ENCODE measurements around the gene METTL23. TPM values are rescaled to one million over a fixed set of nuclear protein-coding genes. Genes with fewer than 3 reads are reported as not detected.

The METTL23 gene
- total and polyA plus RNA-seq, 2 experiments from 2014 or later, result 41.6 to 55.9 TPM

GRCh38 chr17:76740329-76741118, 13.9 kb downstream of the METTL23 start (continued):
- TF ChIP-seq CTCF (conservative IDR thresholded peaks at IDR 0.05; ENCODE audit: low read depth in 2 of 2), result no peak
- TF ChIP-seq ZNF331 (CRISPR knock-in tag; IDR thresholded peaks at IDR 0.05; ENCODE audit: low read depth), result no peak
- TF ChIP-seq JUNB (IDR thresholded peaks at IDR 0.05; ENCODE audit: unreplicated experiment), result no peak
- TF ChIP-seq STAT1 (IDR thresholded peaks at IDR 0.05; ENCODE audit: unreplicated experiment), result no peak
- TF ChIP-seq NANOG (IDR thresholded peaks at IDR 0.05; ENCODE audit: borderline replicate concordance), result no peak

- H3F3A ChIP-seq (replicated peaks; ENCODE audit: low read depth), result no peaks in the 10 kb centered on the region
- H3K4me3 ChIP-seq, result no peak overlapping the region
- H3K4me2 ChIP-seq, result no peak overlapping the region
- peaks cover 5% of the 10 kb centered on the region; the same call in 1 of the 2 replicates for H3K4me1 ChIP-seq (ENCODE audit: insufficient read depth)
- no peaks in the 10 kb centered on the region for H3K9me2 ChIP-seq (ENCODE audit: insufficient read depth)
- no peaks in the 10 kb centered on the region; the same call in 2 of the 3 replicates for H3K9me3 Mint-ChIP-seq
- DNase-seq (ENCODE audit: low spot score) (no peak), ATAC-seq (no peak)
- H3K79me2 ChIP-seq (replicated peaks; ENCODE audit: insufficient read depth), result peaks cover 16% of the 10 kb centered on the region
- H3K4me1 Mint-ChIP-seq, result peaks cover 6% of the 10 kb centered on the region
- peaks cover 40% of the 10 kb centered on the region for H3K36me3 Mint-ChIP-seq (ENCODE audit: low read depth)
- H3K27ac Mint-ChIP-seq, result no peak overlapping the region
- no peaks in the 10 kb centered on the region for H3K27me3 ChIP-seq (ENCODE audit: insufficient read depth)
- no peak overlapping the region for H3K27ac ChIP-seq (ENCODE audit: low read depth)
- H3K27me3 Mint-ChIP-seq (ENCODE audit: insufficient read depth, low read depth, poor library complexity), result peaks cover 2% of the 10 kb centered on the region
- H4K20me1 ChIP-seq (replicated peaks; ENCODE audit: insufficient read depth), result no peaks in the 10 kb centered on the region
- H3K36me3 ChIP-seq (ENCODE audit: insufficient read depth), result 0 out of 2 replicates have a peak, but pooled peaks cover 5% of the 10 kb centered on the region
- no peak overlapping the region for H3K4me3 Mint-ChIP-seq
- H2AFZ ChIP-seq, result no peak overlapping the region
- TF ChIP-seq CREB1 (CRISPR knock-in tag; IDR thresholded peaks at IDR 0.05; ENCODE audit: low read depth) (no peak), POLR2AphosphoS5 (IDR thresholded peaks at IDR 0.05; ENCODE audit: low read depth) (no peak), NANOG (IDR thresholded peaks at IDR 0.05; ENCODE audit: borderline replicate concordance) (no peak), EZH2 (IDR thresholded peaks at IDR 0.05; ENCODE audit: low read depth, unreplicated experiment) (no peak), CTCF (conservative IDR thresholded peaks at IDR 0.05; ENCODE audit: low read depth in 2 of 2) (no peak), REST (IDR thresholded peaks at IDR 0.05; ENCODE audit: unreplicated experiment) (no peak), ZNF331 (CRISPR knock-in tag; IDR thresholded peaks at IDR 0.05; ENCODE audit: low read depth) (no peak), ETS1 (IDR thresholded peaks at IDR 0.05) (no peak), STAT1 (IDR thresholded peaks at IDR 0.05; ENCODE audit: unreplicated experiment) (no peak)
Observed at GRCh38 chr17:76742958-76743357, 16.3 kb downstream of the METTL23 start.

All from GM23338 (cell line).